ENCODE measurements around the gene TXNRD2.

The TXNRD2 gene

GRCh38 chr22:19979712-19980493 is 38.3 kb upstream of the TXNRD2 start:
- no peak for DNase-seq

DNA sequence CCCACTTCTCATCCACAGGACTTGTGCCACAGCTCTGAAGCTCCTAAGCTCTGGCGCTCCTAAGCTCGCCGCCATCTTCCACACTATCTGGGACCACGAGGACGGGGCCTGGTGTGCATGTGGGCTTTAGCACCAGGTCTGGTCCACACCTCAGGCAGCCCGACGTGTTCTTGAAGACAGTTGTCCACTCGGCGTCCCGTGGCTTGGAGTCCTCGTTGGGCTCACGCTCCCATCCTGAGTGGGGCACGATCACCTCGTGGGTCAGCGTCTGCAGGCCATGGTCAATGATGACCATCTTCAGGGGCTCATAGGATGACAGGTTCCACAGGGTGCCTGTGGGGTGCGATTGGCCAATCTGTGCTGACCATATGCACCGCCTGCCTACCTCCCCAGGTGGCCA is 37.1 kb upstream of the TXNRD2 start:
- no peak for DNase-seq

- DNase-seq, result no peak
These were observed 36.0 kb upstream of the TXNRD2 start for GRCh38 chr22:19977296-19978243.

DNA sequence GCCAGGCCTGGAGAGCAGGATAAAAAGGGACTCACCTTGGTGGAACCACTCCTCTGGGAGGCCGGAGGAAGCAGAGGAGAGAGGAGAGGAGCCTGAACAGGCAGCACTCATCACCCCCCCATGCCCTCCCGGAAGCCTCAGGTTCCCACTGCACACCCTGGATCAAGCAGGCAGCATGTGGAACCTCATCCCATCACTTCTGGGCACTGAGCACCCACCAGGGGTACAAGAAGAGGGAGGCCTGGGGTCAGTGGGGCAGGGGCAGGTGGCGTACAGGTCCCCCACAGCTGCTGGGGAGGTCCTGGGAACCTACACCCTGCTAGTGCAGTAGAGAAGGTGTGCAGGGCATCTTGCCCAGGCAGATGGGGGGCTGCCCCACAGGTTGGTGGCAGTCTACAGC is 35.1 kb upstream of the TXNRD2 start:
- DNase-seq, result no peak

- no peak for DNase-seq
These were observed 34.1 kb upstream of the TXNRD2 start for GRCh38 chr22:19975707-19976035.

DNA sequence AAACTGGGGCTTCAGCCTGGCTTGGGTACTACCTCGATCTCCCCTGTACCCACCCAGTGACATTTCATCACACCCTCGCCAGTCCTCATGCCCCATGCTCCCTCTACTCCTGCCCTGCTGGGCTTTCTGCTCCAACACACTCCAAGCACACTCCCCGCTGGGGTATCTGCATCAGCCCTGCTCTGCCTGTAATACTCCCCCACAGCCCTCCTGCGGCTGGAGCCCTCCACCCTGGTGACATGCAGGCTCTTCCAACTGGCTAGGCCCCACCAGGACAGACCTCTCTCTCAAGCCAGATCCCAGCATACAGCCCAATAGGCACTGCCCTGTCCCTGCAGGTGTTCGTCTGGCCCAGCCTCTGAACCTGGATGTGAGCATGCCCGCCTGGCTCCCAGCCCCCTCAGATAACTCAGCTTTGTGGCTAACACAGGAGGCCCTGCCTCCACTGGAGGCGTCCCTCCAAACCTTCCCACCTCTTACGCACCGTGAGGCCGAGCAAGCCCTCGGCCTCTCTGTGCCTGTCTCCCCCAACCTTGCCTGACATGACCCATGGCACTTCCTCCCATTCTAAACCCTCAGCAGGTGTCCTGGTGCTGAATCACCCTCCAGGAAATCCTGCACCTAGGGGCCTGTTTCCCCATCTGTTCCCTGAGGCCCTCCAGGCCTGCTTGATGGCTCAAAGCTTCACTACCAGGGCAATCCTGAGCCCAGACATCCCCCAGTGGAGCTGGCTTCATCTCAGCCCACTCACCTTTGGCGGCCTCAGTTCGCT is 33.5 kb upstream of the TXNRD2 start:
- peak in 1 of 2 donors; percentile 45 for DNase-seq

GRCh38 chr22:19974268-19974861 is 32.7 kb upstream of the TXNRD2 start:
- no peak for DNase-seq

- no peak for DNase-seq
These were observed 32.1 kb upstream of the TXNRD2 start for GRCh38 chr22:19973551-19974267.

GRCh38 chr22:19972652-19973550 is 31.3 kb upstream of the TXNRD2 start:
- no peak for DNase-seq

DNA sequence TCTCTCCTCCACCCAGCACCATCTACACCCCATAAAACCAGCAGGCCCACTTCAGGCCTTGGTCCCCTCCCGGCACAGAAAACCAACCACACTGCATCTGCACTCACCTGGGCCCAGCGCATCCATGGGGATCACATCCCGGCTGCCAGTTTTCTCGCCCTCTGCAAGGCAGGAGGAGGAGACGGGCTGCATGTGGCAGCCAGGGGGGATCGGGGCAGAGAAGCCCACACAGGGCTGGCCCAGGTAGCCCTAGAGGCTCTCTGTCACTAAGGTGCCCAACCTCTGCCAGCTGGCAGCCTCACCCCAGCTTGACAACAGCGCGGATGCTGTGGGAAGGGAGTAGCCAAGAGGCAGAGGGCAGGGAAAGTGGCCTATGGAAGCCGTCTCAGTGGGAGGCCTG is 30.6 kb upstream of the TXNRD2 start:
- DNase-seq, result no peak

DNA sequence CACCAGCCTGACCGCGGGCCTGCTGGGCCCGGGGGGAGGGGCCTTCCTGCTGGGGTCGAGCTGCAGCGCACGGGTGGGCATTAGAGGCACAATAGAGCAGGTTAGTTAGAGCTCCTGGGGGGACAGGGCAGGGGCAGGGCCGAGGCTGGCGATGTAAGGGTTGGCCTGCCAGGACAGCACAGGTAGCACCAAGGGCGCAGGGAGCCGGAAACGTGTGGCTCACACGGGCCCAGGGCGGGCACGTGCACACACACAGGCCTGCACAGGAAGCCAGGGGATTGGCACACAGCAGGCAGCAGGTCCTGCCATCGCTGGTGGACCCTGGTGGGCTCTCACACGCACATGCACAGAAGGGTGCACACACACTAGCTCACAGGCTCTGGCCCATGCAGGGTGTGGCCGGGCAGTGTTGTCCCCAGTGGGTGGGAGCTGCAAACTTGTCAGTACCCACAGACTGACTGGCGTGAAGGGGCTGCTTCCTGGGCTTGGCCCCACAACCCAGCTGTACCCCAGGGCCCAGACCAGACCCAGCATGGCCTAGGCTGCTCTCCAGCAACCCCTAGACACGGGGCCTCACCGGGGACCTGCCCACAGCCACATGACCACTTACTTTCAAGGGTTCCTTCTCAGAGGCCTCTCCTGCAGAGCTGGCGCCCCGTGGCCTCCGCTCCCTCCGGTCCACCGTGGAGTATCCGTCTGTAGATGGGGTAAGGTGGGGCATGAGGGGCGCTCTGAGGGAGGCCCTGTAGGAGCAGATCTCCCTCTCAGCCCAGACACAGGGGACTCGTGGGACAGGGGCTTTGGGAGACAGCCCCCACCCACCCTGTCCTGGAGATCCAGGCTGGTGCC is 29.9 kb upstream of the TXNRD2 start:
- no peak for DNase-seq

DNA sequence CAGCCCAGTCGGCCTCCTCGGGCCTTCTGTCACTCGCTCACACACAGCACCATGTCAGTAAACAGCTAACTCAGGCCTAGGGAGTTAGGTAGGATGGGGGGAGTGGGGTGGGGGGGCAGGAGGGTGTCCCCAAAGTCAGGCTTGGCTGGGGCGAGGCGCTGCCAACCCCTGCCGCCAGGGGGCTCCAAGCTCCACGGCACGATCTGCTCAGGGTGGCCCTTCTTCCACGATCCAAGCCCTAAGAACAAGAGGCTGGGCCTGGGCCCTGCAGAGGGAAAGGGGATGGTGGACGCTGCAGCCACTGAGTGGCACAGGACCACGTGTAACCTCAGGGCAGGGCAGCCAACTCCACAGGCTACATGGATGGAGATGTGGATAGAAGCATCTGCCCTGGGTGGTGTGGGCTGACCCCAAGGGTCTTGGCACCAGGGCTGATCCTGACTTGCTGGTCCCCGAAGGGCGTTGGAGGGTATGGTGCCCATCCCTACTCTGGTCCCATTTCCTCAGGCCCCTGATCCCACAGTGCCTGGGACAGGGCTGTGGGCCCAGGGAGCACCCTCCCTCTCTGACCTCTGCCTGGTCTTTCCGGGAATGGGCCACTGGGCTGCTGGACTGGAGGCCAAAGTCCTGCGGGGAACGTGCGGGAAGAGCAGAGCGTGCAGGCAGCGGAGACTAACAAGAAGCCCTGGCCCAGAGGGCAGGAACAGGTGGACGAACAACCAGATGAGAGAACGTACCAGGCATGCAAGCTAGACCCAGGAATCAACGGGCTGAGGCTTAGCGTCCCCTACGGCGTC is 29.1 kb upstream of the TXNRD2 start:
- DNase-seq, result peak; percentile 25 to 57

GRCh38 chr22:19970031-19970478 is 28.4 kb upstream of the TXNRD2 start:
- no peak for DNase-seq

DNA sequence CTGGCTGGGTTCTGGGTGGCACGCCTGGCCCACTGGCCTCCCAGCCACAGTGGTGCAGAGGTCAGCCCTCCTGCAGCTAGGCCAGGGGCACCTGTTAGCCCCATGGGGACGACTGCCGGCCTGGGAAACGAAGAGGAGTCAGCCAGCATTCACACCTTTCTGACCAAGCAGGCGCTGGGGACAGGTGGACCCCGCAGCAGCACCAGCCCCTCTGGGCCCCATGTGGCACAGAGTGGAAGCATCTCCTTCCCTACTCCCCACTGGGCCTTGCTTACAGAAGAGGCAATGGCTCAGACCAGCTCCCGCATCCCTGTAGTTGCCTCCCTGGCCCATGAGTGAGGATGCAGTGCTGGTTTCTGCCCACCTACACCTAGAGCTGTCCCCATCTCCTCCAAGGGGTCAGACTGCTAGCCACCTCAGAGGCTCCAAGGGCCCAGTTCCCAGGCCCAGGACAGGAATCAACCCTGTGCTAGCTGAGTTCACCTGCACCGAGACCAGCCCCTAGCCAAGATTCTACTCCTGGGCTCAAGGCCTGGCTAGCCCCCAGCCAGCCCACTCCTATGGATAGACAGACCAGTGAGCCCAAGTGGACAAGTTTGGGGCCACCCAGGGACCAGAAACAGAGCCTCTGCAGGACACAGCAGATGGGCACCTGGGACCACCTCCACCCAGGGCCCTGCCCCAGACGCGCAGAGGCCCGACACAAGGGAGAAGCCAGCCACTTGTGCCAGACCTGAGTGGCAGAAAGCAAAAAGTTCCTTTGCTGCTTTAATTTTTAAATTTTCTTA is 27.7 kb upstream of the TXNRD2 start:
- DNase-seq, result no peak

DNA sequence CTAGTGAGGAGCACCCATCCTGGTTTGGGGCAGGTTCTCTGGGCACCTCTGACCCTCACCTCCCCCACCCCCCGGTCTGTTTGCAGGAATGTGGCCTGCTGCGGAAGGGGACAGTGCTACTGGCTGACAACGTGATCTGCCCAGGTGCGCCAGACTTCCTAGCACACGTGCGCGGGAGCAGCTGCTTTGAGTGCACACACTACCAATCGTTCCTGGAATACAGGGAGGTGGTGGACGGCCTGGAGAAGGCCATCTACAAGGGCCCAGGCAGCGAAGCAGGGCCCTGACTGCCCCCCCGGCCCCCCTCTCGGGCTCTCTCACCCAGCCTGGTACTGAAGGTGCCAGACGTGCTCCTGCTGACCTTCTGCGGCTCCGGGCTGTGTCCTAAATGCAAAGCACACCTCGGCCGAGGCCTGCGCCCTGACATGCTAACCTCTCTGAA is 26.9 kb upstream of the TXNRD2 start:
- no peak for DNase-seq

DNA sequence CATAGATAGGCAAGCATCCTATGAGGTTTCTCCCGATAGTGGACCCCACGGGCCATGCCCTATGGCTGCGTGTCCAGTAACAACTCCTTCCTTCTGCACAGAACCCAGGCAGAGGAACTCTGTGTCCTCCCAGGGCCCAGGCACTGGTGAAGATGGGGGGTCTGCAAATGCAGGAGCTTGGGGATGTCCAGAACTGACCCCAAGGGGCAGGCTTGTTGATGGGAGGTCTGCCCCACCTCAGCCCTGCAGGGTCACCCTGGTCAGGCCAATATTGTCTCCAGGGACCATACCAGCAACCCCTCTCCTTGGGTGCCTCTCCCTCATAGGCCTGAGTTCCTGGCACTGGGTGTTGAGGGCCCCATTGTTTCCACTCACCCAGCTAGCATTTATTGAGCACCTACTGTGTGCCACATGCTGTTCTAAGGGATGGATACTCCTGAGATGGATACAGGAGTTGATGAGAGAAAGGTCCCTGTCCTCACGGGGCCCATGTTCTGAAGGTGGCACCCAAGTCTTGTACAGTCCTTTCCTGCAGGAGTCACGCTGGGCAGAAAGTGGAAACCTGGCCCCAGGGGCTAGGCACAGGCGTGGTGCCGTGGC is 26.3 kb upstream of the TXNRD2 start:
- no peak for DNase-seq

- no peak for DNase-seq
These were observed 25.5 kb upstream of the TXNRD2 start for GRCh38 chr22:19966908-19967750.

Data from bone marrow (tissue), 2 donors.